GM21619 (cell line): ENCODE measurements around the gene CUBN.
A peak's percentile ranks its signal among the peaks of the same experiment; 100 is the strongest.

Experiments
- ATAC-seq: cut with Tn5 transposase; IDR thresholded peaks from one replicate; pipeline ENCODE4 v1.9.1; 2021; ENCODE audit not compliant: unreplicated experiment

Gene CUBN

DNA sequence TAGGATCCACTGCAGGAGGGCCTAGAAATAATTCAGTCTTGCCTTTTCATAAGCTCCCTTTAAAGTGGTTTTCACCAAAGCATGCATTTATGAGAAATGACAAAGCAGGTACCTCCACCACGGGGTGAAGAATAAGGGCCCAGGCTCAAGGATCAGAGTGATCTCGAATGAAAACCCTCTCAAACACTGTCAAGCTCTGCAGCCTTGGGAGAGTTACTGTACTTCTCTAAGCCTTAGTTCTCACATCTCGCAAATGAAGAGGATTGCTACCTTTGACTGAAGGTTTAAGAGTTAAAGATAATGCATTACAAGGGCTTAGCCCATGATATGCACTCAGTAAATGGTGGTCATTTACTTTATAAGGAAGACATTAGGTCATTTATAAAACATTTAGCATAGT is 81.7 kb downstream of the CUBN start:
- ATAC-seq, result no peak

DNA sequence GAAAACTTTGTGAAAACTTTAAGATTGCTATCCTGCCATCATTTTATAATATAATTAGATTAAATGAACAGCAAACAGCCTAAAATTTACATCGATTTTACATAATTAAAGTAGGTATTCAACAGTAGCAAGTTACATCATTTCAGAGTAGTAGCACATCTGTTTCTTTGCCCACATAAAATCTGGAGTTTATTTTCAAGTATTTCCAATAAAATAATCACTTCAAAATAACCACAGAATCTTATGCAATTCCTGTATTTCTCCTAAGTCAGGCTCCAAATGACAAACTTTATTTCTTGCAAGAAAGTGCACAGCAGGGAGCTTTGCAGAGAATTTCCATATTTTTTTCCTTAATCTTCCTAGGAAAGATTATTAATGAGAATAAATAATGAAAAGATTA is 82.6 kb downstream of the CUBN start:
- no peak for ATAC-seq

DNA sequence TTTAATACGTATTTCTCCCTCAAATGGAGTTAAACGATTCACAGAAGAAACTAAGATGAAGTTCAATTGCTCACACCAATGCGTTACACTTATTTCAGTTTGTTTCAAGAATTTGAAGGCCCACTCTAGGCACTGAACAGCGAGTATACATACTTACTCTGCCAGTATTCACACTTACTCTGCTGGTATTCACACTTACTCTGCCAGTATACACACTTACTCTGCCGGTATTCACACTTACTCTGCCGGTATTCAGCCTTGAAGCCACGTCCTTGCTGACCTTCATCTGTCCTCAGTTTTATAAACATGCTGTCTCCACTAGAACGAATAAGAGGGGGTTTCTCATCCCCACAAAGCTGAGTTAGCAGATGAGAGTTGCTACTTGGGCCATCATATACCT is 86.0 kb downstream of the CUBN start:
- ATAC-seq, result no peak

DNA sequence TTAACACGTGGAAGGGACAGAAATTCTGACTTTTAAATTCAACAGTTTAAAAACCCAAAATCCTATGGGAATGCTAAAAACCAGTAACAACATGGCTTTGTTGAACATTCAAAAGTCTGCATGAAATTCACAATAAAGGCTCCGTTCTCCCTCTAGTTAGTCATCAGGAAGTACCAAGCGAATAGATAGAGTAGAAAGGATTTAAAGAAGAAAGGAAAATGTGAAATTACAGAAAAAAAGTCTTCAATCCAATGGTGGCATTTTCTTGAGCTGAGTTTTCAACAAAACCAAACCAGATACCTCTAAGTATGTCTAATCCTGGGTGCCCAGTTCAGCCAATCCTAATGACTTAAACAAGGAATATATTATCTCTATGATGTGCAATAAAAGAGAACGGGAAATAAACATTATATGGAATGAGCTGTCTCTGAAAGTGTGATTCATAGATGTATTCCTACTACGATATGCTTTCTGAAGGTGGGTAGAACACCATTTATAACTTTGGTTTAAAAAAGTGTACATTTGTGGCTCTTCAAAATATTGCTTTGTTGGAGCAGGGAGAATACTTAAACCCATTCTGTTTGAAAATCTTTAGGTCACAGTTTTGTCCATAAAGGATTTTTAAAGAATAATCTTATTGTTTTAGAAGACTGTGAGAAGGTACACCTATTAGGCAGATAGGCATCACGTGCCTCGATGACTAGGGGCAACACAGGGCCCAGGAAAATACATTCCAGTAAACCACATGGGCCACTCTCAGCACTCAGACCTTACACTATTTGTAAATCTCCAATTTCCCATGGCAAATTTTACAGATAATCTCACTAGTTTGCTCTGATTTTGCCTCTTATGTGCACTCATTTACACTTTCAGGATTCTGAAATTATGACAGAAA is 87.7 kb downstream of the CUBN start:
- ATAC-seq, result no peak

DNA sequence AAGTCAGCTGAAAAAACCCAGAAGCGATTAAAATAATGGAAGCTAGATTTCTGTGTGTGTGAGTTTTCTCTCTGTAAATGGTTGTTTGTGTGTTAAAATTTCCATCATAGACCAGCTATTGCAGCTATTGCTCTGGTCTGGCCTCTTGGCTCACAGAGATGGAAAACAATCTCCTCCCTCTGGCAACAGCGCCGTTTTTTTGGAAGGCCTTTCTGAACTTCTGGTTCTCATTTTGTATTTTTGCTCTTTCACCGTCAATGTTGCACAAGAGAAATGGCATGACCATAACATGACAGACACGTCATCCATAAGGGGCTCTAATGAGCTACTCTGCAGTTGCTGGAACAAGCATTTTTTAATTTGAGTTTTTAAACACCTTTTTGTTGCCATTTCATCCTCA is 91.0 kb downstream of the CUBN start:
- no peak for ATAC-seq

- no peak for ATAC-seq
Observed at GRCh38 chr10:17037910-17038309, 91.7 kb downstream of the CUBN start.

GRCh38 chr10:17035446-17035845 is 94.2 kb downstream of the CUBN start:
- ATAC-seq, result no peak

DNA sequence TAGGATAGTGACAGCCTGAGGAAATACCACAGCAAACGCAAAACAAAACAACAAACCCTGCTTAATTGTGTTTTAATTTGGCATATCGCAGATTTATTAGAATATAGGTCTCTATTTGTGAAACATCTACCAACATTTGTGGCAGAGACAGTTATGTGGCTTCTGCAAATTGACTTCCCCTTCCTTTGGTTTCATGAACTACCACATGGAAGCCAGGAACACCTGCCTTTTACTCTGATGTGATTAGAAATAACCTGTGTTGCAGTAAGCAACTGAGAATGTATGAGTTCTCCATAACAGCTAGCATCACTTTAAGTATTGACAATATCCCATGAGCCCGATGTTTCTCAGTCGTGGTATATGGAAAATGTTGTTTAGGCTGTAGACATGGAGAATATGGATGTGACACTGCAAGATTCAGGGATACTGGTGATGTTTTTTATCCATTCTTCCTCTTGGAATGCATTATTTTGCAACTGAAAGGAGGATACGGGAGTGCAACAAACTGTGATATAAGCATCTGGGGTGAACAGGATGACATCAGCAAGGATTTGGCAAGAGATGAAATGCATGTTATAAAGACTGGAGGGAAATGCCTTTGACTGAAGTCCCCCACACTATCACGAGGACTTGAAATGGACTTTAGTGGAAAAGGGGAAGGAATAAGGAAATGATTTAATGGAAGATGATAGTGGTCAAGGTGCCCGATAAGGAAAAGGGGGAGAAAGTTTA is 95.9 kb downstream of the CUBN start:
- ATAC-seq, result no peak

GRCh38 chr10:17031637-17032635 is 97.7 kb downstream of the CUBN start:
- no peak for ATAC-seq

- ATAC-seq, result no peak
Observed at GRCh38 chr10:17029581-17030271, 99.9 kb downstream of the CUBN start.

- no peak for ATAC-seq
Observed at GRCh38 chr10:17029239-17029580, 100.4 kb downstream of the CUBN start.

DNA sequence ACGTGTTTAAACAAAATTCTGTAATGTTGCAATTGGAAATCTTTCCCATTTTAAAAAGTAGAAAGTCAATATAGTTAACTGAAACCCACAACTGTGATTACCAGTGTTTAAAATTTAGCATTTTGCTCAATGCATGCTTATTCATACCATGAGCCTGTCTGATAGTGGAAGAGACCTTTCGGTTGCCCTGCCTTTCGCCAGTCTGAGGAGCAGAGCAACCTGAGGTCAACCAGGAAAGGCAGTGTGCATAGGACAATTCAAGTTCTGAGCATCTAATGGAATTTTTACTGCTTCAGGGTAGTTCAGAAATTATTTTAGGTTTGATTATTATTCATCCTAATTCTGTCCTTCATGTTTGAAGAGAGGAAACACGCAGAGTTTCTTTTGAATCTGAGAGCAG is 100.8 kb downstream of the CUBN start:
- no peak for ATAC-seq

GRCh38 chr10:17026686-17027485 is 102.7 kb downstream of the CUBN start:
- ATAC-seq, result peak; percentile 65

GRCh38 chr10:17025444-17026295 is 103.9 kb downstream of the CUBN start:
- no peak for ATAC-seq

DNA sequence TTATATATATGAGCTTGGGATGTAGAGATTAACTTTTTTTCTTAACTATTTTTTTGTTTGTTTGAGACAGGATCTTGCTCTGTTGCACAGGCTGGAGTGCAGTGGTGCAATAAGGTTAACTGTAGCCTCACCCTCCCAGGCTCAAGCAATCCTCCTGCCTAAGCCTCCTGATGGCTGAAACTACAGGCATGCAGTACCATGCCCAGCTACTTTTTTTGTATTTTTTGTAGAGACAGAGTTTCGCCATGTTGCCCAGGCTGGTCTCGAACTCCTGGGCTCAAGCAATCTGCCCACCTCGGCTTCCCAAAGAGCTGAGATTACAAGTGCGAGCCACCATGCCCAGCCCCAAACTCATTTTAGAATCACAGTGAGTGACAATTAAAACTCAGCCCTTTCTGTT is 105.2 kb downstream of the CUBN start:
- ATAC-seq, result no peak

DNA sequence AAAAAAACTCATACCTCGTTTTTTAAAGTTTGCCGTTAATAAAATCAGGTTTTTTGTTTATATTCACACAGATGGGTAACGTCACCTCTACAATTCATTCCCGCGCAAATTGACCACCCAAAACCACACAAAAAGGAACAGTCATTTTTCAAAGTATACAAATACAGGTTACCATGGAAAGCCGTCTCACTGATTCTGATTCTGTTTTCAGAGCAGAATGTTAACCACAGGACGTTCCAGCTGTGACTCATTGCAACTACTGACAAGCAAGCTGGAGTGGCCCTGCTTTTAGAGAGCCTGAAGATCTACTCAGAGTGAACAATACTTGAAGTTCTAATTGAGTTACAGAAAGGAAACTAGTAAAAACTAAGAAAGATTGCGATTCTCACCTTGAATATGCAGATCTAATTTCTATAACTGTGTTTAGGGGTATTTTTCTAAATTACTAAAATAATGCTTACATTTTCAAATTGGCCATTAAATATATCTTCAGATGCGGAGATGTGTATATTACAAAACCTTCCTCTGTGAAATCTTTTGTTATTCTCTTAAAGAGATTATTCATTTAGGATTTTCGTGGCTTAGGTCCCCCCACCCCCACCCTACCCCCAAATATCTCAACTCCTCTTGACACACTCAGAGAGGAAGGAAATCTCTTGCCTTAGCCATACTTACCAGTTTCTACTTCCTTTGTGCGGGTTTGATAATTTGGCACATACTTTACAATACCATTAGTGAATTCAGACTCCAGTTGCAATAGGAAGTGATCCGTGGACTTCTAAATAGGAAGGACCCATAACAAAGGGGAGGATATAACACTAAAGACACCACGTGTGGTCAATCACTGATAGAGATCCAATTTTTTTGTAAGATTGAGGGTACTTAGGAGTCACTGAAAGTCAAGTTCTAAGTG is 106.0 kb downstream of the CUBN start:
- ATAC-seq, result peak; percentile 93

DNA sequence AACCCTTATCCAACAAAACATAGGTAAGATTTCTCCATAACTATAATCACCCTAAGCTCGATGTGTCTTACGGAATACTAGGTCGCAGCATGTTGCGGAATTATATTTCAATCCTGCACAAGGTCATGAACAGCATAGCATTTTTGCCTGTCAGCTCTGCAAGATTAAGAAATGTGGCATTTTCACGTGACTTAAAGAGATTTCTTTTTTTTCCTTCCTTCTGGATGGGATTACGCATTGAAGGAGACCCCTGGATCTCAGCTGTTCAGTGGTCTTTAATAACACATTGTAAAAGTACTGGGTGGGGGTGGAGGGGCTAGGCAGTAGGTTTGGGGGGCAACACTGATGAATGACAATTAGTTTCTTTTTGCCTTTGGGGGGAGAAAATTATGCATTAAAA is 106.7 kb downstream of the CUBN start:
- ATAC-seq, result no peak

GRCh38 chr10:17022466-17022825 is 107.2 kb downstream of the CUBN start:
- no peak for ATAC-seq
